ENCODE results near the gene ETS1.

Gene ETS1

GRCh38 chr11:128517451-128518230 is 69.7 kb downstream of the ETS1 start:
- no peak for DNase-seq (ENCODE audit: low read depth)

DNA sequence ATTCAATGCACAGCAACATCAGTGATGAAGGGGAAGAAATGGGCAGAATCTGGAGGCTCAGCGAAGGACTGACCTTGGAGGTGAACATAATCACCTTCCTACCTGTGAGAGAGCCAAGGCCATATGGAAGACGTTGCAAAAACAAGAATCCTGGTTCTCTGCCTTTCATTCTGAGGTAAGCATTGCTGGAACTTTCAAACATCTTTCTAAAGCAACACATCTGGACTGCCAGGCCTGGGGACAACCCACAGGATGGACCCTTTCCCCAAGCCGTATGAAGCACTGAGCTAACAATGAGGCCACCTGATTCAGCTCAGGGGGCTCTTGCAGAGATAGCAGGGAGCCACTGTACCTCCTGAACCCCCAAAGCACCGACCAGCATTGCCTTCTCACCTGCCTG is 70.5 kb downstream of the ETS1 start:
- no peak for DNase-seq (ENCODE audit: low read depth)

DNA sequence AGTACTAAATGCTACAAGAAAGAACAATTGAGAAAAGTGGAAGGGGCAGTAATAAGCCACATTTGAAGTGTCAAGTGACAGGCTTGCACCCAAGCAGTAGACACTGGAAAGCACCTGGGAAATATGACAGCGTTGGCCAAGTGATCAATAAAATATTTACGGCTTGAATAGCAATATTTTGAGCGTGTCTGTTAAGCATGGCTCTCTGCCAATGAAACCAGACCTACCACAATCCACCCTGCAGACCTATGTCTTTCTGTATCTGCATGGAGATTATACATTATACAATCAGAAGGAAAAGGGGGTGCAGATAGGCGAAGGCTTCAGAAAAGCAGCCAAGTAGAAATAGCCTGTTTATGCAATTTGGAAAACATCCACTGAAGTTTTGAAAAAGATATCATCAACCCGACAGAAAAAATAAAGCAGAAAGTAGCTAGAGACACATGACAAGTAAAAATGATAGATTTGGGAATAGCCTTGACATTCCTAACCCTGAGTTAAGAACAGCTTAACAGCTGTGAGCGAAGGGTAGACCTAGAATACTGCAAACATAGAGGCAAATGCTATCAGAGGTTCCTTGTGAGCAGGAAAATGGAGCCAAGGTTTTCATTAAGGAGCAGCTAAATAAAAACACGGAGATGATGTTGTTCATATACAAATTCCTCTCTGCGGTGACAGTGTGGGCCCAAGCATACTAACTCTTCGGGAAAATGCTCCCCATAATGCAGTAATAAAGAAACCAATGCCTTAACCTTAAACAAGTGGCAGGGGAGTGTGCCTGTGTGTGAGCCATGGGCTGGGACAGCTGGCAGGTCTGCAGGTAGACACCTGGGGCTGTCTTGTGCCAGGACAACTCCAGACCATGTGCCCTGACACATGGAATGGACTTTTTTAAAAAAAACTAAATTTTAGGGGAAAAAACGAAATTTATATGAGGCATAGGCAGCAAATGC is 71.3 kb downstream of the ETS1 start:
- no peak for DNase-seq (ENCODE audit: low read depth)

GRCh38 chr11:128515086-128515485 is 72.3 kb downstream of the ETS1 start:
- DNase-seq (ENCODE audit: low read depth): no peak

- no peak for DNase-seq (ENCODE audit: low read depth)
Observed at GRCh38 chr11:128513915-128514681, 73.3 kb downstream of the ETS1 start.

DNA sequence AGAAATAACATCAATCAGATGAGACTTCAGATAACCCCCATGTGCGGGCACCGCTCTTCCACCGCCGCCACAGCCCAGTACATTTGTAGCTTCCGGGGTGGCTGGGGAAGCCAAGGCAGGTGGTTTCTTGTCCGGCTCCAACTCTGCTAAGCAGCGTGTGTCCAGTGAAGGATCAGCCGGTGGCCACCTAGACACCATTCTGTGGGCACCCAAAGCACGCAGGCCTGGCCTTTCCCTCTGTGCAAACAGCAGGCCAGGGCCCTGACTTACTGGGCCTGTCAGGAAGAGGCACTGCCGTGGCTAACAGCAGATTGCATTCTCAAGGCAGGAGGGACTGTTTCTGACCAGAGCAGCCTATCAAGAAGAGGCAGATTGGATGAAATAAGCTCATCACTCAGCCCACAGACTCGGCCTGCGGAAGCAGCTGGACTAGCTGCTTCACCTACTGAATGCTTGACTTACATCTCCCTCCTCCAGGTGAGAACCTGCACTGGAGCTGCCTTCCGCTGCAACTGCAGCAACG is 74.8 kb downstream of the ETS1 start:
- DNase-seq (ENCODE audit: low read depth): no peak

GRCh38 chr11:128511712-128512111 is 75.6 kb downstream of the ETS1 start:
- DNase-seq (ENCODE audit: low read depth): no peak

GRCh38 chr11:128509621-128510389 is 77.6 kb downstream of the ETS1 start:
- DNase-seq (ENCODE audit: low read depth): no peak

- DNase-seq (ENCODE audit: low read depth): no peak
Observed at GRCh38 chr11:128508770-128509510, 78.4 kb downstream of the ETS1 start.

DNA sequence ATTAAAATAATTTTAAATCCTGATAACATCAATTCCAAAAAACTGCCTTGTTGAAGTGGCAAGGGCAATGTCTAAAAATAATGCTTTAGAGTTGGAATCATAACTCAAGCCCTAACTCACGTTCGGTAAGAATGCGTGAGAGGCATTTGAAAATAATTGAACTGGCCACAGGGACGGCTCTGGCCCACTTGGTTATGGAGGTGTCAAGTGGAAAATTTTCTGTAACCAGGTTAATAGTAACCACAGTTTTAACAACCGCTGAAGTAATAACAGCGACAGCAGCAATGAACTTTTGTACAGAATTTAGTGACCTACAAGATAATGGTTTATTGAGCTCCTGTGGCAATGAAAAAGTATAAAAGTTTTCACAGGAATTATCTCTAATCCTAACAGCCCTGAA is 79.4 kb downstream of the ETS1 start:
- DNase-seq (ENCODE audit: low read depth): no peak

- DNase-seq (ENCODE audit: low read depth): no peak
Observed at GRCh38 chr11:128506999-128507611, 80.3 kb downstream of the ETS1 start.

DNA sequence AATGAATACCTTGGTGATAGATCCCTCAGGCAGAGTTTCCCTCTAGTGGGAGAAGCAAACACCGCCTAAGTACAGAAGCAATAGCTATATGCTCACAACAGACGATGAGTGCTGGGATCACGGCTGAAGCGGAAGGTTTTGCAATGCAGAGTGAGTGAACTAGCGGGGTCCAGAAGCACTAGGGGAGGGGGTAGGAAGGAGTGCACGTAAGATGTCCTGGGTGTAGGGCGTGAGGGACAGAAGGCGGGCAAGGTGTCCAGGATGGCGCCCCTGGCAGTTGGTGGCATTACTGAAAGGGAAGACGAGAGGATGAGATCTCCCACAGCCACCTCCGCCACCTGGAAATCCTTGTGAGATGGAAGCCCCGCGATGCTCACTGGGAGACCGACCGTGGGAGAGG is 81.0 kb downstream of the ETS1 start:
- no peak for DNase-seq (ENCODE audit: low read depth)

DNA sequence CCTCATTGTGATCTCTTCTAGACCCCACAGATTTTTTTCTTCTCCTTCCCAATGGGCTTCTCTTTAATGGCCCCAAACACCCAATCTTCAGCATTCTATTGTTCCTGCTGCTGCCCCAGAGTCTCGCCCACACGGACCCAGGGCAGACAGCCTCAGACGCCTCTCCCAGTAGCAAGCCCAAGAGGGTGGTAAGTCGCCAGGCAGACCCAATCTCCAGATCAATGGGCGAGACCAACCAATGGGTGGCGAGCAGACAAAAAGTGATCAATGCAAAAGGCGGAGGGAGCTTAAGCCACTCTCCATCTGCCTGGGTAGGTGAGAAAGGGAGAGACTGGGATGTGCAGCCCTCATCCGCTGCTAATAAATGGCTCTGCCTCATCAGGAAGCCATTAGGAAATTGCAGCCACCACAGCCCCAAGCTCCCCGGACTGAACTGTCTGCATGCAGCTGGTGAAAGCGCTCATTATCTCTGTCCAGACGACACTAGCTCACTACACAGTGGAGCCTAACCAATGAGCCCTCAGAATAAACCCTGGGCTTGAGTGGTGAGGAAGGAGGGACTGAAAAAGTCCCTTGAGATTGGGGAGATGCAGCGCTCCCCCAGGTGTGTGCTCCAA is 81.8 kb downstream of the ETS1 start:
- no peak for DNase-seq (ENCODE audit: low read depth)

- no peak for DNase-seq (ENCODE audit: low read depth)
Observed at GRCh38 chr11:128504486-128504885, 82.9 kb downstream of the ETS1 start.

DNA sequence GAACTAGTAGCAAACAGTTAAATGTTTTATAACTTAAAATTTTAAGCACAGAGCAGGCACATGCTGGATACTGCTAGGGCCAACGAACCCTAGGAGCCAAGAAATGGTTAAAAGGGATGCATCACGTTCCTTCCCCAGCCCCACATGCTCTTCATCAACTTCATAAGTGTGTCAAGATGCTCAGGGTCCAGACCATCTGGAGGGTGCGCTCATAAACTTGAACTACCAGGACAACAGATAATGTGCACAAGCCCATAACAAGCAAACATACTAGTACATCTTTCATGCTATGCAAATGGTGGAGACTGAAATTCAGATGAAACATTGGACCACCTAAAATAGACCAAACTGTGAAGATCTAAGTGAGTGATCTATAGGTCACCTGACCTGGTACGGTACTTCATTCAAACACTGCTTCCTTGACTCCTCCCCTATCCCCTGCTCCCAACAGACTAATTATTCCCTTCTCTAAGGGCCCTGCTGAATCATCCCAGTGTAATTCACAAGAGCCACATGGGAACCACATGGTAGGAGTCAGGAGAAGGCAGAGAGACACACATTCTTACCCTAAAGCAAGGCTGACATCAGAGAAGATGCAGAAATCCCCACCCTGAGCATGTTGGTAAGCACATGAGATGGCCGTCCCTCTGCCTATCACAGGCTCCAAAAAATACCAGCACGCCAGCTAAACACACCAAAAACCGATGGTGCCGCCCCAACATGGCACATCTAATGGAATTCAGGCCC is 83.9 kb downstream of the ETS1 start:
- no peak for DNase-seq (ENCODE audit: low read depth)

GRCh38 chr11:128502726-128503125 is 84.6 kb downstream of the ETS1 start:
- no peak for DNase-seq (ENCODE audit: low read depth)

DNA sequence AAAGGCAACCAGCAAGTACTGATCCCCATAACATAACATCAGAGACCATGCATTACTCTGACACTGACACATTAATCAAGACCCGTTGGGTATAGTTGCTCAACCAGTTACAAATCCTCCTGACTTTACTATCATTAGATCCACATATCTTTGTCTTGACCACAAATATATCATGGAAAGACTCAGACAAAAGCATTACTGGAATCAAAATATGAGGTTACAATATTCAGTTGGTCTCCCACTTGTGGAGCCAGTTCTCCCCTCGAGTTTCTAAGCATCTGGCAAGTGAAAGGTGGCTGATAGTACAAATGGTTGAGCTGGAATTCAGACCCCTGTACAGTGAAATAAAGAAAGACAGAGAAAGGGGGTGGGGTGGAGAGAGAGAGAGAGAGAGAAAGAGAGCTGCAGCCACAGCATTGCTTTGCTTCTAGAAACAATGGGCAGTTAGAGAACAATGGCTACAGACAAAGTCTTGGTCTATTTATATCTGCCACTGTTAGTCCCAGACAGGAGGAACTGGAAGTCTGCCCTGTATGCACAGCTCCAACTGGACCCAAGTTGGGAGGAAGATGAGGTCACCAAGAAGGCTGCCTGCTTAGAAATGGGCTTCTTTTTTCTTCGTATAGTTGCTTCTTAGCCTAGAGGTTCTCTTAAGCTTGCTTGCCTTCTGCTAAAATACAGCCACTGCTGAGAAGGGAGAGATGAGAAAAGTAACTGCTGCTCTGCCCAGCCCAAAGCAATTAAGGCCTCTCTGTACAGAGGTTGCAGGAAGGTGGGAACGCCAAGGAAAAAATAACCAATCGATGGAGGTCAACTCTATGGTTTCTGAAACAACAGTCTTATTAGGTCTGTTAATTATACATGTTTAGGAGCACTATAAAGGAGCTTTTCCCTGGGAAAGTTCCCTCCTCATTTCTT is 85.5 kb downstream of the ETS1 start:
- no peak for DNase-seq (ENCODE audit: low read depth)

GRCh38 chr11:128501008-128501407 is 86.3 kb downstream of the ETS1 start:
- DNase-seq (ENCODE audit: low read depth): no peak
